HepG2 (cell line): ENCODE data around the gene TTC23. TPM values are rescaled to one million over a fixed set of nuclear protein-coding genes. Genes with fewer than 3 reads are reported as not detected.
A peak's percentile ranks its signal among the peaks of the same experiment; 100 is the strongest.

ENCODE experiments used
- ATAC-seq: fragments of 200-7000 bp; cut with Tn5 transposase; 3 replicates; pipeline ENCODE4 v1.9.1; 2020; ENCODE audit warnings: mild to moderate bottlenecking, moderate library complexity
- BruUV-seq: library from RNA; stranded (reverse); fragments of 400-500 nt; replicated peaks from 2 replicates; lab custom pipeline; 2021; lab: Mats Ljungman, UMichigan
- CTCF ChIA-PET: fragments of 300-600 bp; formaldehyde crosslinking; extraction: SDS; loops from one replicate; lab custom pipeline; 2021; ENCODE audit warnings: low total read pairs, inconsistent platforms, low intra/inter-chr PET ratio; lab: Yijun Ruan, JAX
- POLR2A ChIA-PET: fragments of 350-600 bp; sonication (Branson Sonifier 250); formaldehyde crosslinking; loops from one replicate; lab custom pipeline; 2020; ENCODE audit warnings: antibody characterized with exemption, inconsistent platforms; lab: Yijun Ruan, JAX
- DNase-seq: peaks from one replicate; pipeline ENCODE4 v3.0.0-alpha.2; 2015; ENCODE audit warnings: low spot score
- FAIRE-seq: peaks from 3 replicates; lab custom pipeline; 2011; peaks lifted over from hg19 to GRCh38; lab: Jason Lieb, UNC
- H2AFZ ChIP-seq: one replicate; pipeline ENCODE4 v1.6.1; 2011; ENCODE audit warnings: low read length, inconsistent platforms
- H3K27ac ChIP-seq: fragments of 300-600 bp; 3 replicates; pipeline ENCODE4 v1.8.0; 2011; ENCODE audit warnings: mixed run types, mild to moderate bottlenecking, mixed read lengths, low read length, inconsistent platforms; ENCODE audit not compliant: insufficient read depth; ENCODE audit errors: extremely low read length
- H3K27me3 ChIP-seq, 2 experiments: fragments of 200-600 bp in 1 of 2; 2 replicates in 1 of 2; 3 replicates in 1 of 2; pipeline versions ENCODE4 v1.6.0 to v1.8.0; 2011; ENCODE audit warnings: low read length in 2 of 2, mild to moderate bottlenecking in 2 of 2, moderate library complexity in 2 of 2, inconsistent platforms in 1 of 2; ENCODE audit not compliant: insufficient read depth in 2 of 2, control insufficient read depth in 1 of 2
- H3K36me3 ChIP-seq, 2 experiments: fragments of 200-600 bp in 1 of 2; replicated peaks in 1 of 2; 2 replicates in 1 of 2; 3 replicates in 1 of 2; pipeline versions ENCODE4 v1.5.1 to v1.8.0; 2011; ENCODE audit warnings: low read length in 2 of 2, inconsistent platforms in 1 of 2; ENCODE audit not compliant: insufficient read depth in 2 of 2, control insufficient read depth in 1 of 2
- H3K4me1 ChIP-seq: 2 replicates; pipeline ENCODE4 v1.5.1; 2012; ENCODE audit warnings: low read length, inconsistent platforms; ENCODE audit not compliant: insufficient read depth
- H3K4me2 ChIP-seq: 2 replicates; pipeline ENCODE4 v1.6.0; 2011; ENCODE audit warnings: low read depth, low read length, inconsistent platforms
- H3K4me3 ChIP-seq, 3 experiments: fragments of 200-600 bp in 1 of 3; sonication (generic), shearing (Covaris generic) in 1 of 3; replicated peaks in 1 of 3; 2 replicates each; pipeline ENCODE4 v1.5.1; 2011 to 2016; ENCODE audit warnings: low read length in 3 of 3, inconsistent platforms in 2 of 3, low read depth in 2 of 3, mild to moderate bottlenecking in 2 of 3, control low read depth in 1 of 3, mixed read lengths in 1 of 3; ENCODE audit not compliant: insufficient read depth in 1 of 3
- H3K79me2 ChIP-seq: one replicate; pipeline ENCODE4 v1.6.1; 2011; ENCODE audit warnings: low read length, inconsistent platforms; ENCODE audit not compliant: insufficient read depth
- H3K9ac ChIP-seq: 2 replicates; pipeline ENCODE4 v1.6.0; 2011; ENCODE audit warnings: mild to moderate bottlenecking, low read depth, low read length, inconsistent platforms; ENCODE audit not compliant: insufficient read depth
- H3K9me3 ChIP-seq: 2 replicates; pipeline ENCODE4 v1.5.1; 2012; ENCODE audit warnings: mild to moderate bottlenecking, low read length
- H4K20me1 ChIP-seq: 2 replicates; pipeline ENCODE4 v1.6.0; 2011; ENCODE audit warnings: inconsistent platforms, mild to moderate bottlenecking, low read length, moderate library complexity; ENCODE audit not compliant: insufficient read depth
- KAT8 ChIP-seq: IDR thresholded peaks from 2 replicates; pipeline ENCODE4 v1.6.1; 2016; ENCODE audit warnings: missing genetic modification reagents, missing compliant biosample characterization
- MAFF ChIP-seq: IDR thresholded peaks from 2 replicates; pipeline ENCODE4 v1.6.1; 2011; ENCODE audit warnings: low read depth, low read length, improper control_type of control experiment
- MED13 ChIP-seq: sonication (generic); formaldehyde crosslinking; IDR thresholded peaks from 2 replicates; pipeline ENCODE4 v1.5.0; 2020; ENCODE audit warnings: missing genetic modification reagents
- PAX8 ChIP-seq: sonication (generic); formaldehyde crosslinking; IDR thresholded peaks from 2 replicates; pipeline ENCODE4 v1.8.0; 2022; ENCODE audit warnings: mild to moderate bottlenecking, missing genetic modification reagents, borderline replicate concordance
- RBAK ChIP-seq: sonication (generic); formaldehyde crosslinking; IDR thresholded peaks from 2 replicates; pipeline ENCODE4 v1.5.1; 2020; ENCODE audit warnings: mild to moderate bottlenecking, missing genetic modification reagents
- SPEN ChIP-seq: sonication (generic); formaldehyde crosslinking; IDR thresholded peaks from 2 replicates; pipeline ENCODE4 v1.5.1; 2020; ENCODE audit warnings: low read depth, mild to moderate bottlenecking, missing genetic modification reagents
- ZFP82 ChIP-seq: sonication (generic); formaldehyde crosslinking; IDR thresholded peaks from 2 replicates; pipeline ENCODE4 v1.5.1; 2020; ENCODE audit warnings: mild to moderate bottlenecking, missing genetic modification reagents, borderline replicate concordance
- ZMAT3 ChIP-seq: sonication (generic); formaldehyde crosslinking; conservative IDR thresholded peaks from 2 replicates; pipeline ENCODE4 v1.7.0; 2021; ENCODE audit warnings: missing genetic modification reagents
- ZNF841 ChIP-seq: sonication (generic); formaldehyde crosslinking; IDR thresholded peaks from 2 replicates; pipeline ENCODE4 v1.8.1; 2023; ENCODE audit warnings: missing genetic modification reagents, borderline replicate concordance
- WGBS: methylation state at CpG from one replicate; pipeline ENCODE4 v1.1.6; 2017; ENCODE audit warnings: low lambda C conversion rate; 5-methylcytosine and 5-hydroxymethylcytosine counted together
- in situ Hi-C: cut with HindIII; loops from 2 replicates; pipeline ENCODE4 v1.10.0; 2017; ENCODE audit warnings: low pct_unique_long_range_greater_than_20kb; ENCODE audit not compliant: extremely low pct_ligation_motif_present
- intact Hi-C: fragments of 100-400 bp; cut with micrococcal nuclease; formaldehyde crosslinking; loops from one replicate; pipeline ENCODE4 v1.10.0; 2022; ENCODE audit not compliant: unreplicated experiment
- polyA plus RNA-seq, 8 experiments: library from polyadenylated mRNA; depleted of rRNA in 3 of 8; stranded (reverse) in 7 of 8; unstranded in 1 of 8; fragments of >200 nt; fragmentation: Illumina TruSeq in 4 of 8; extraction: Trizol in 4 of 8; gene quantifications; 2 replicates each; pipeline versions ENCODE4 v1.2.1 to v1.2.3, GENCODE V29; 2011 to 2016; ENCODE audit warnings: low read depth in 4 of 8, missing spikeins in 1 of 8, mixed read lengths in 1 of 8; ENCODE audit not compliant: insufficient read depth in 1 of 8
- total RNA-seq, 5 experiments: library from RNA; depleted of rRNA; stranded (reverse); fragments of >200 nt; fragmentation: Illumina TruSeq; extraction: Trizol; gene quantifications; 2 replicates each; pipeline ENCODE4 v1.2.3, GENCODE V29; 2016; ENCODE audit warnings: low read depth in 1 of 5
- TF ChIP-seq, protein P1 (sequence below), 2 experiments: sonication (generic) in 1 of 2; formaldehyde crosslinking in 1 of 2; IDR thresholded peaks; 2 replicates each; pipeline versions ENCODE4 v1.4.0 to v1.6.1; 2016 to 2020; ENCODE audit warnings: borderline replicate concordance in 1 of 2, low read depth in 1 of 2, mild to moderate bottlenecking in 1 of 2, missing genetic modification reagents in 1 of 2
- TF ChIP-seq, protein P2 (sequence below): sonication (generic); formaldehyde crosslinking; IDR thresholded peaks from 2 replicates; pipeline ENCODE4 v1.8.0; 2022; ENCODE audit warnings: mild to moderate bottlenecking, missing genetic modification reagents, moderate library complexity
- TF ChIP-seq, protein P3 (sequence below): sonication (generic); formaldehyde crosslinking; IDR thresholded peaks from 2 replicates; pipeline ENCODE4 v1.5.0; 2020; ENCODE audit warnings: mild to moderate bottlenecking, missing genetic modification reagents

TTC23 gene
- total and polyA plus RNA-seq, 2 of the 13 experiments (the other 11 are each of a cell fraction or from before 2014, with no cell fraction given) = 1.6 to 11.7 TPM

DNA sequence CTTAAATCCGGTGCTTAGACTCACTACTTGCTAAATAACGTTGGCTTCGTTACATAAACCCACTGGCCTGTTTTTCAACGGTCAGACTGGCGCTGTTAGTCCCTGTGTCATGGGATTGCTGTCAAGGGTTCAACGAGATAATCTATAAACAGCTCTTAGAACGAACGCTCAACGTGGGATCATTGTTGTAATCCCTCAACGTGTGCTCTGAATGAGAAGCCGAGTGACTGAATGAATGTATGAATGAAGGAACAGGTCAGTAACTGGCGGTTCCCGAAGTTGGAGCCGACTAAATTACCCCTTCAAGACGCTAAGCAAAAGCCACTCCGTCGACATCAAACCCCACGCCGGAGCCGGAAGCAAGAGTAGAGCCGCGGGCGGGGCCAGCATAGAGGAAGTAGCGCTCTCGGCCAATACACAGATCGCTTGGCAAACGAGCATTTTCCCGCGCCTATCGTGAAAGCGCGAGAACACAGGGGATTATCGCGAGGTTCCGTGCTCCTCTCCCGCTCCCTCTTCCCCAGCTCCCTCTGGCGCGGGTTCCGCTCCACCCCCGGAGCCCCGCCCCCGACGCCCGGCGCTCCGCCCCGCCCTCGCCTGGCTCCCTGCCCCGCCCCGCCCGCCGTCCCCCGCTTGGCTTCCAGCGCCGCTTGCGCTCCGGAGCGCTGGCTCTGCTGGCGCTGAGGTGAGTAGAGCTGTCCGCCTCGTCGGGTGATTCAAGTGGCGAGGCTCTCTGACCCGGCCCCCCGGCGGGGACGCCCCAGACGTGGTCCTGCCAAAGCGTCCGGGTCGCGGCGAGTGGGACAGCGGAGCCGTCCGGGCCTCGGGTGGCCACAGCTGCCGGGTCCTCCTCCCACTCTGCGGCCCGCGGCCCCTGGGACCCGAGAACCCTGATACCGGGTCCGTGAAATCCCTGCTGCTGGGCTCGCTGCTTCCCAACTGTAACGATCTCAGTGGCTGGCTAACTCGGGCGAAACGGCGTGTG lies 1.8 kb upstream of the TTC23 start, which contains the start of gene LRRC28 (continued):
- 0 out of 2 replicates have a peak, but pooled peaks have one; percentile 27 for TF ChIP-seq PAX8 (CRISPR knock-in tag)
- TF ChIP-seq, protein P1, sequence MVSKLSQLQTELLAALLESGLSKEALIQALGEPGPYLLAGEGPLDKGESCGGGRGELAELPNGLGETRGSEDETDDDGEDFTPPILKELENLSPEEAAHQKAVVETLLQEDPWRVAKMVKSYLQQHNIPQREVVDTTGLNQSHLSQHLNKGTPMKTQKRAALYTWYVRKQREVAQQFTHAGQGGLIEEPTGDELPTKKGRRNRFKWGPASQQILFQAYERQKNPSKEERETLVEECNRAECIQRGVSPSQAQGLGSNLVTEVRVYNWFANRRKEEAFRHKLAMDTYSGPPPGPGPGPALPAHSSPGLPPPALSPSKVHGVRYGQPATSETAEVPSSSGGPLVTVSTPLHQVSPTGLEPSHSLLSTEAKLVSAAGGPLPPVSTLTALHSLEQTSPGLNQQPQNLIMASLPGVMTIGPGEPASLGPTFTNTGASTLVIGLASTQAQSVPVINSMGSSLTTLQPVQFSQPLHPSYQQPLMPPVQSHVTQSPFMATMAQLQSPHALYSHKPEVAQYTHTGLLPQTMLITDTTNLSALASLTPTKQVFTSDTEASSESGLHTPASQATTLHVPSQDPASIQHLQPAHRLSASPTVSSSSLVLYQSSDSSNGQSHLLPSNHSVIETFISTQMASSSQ (IDR thresholded peaks at IDR 0.05; ENCODE audit: low read depth) = no peak
- TF ChIP-seq, protein P1 (CRISPR knock-in tag; IDR thresholded peaks at IDR 0.05; ENCODE audit: borderline replicate concordance) = peak; percentile 40; the same call in 1 of the 2 replicates
- TF ChIP-seq SPEN (CRISPR knock-in tag) = peak; percentile 73; the same call in 1 of the 2 replicates

DNA sequence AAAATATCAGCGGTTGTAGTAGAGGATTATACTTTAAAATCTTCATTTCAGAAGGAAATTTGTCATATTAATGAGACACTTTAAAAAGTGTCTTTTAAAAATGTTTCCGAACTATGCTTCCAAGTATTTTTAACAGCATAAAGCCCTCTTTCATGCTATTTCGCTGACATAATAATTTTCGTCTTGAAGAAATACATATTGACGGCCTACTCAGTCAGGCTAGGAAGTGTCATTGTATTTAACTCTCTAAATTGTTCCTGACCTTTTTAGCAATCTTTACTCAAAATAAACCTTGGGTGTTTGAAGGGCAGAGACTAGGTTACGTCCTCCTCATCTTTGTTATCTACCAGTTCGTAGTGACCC lies 1.1 kb upstream of the TTC23 start:
- H2AFZ ChIP-seq = peak overlapping the region; percentile 86
- TF ChIP-seq KAT8 (CRISPR knock-in tag) = no peak
- peak; percentile 54; the same call in 1 of the 2 replicates for TF ChIP-seq MAFF
- TF ChIP-seq ZFP82 (CRISPR knock-in tag) = 0 out of 2 replicates have a peak, but pooled peaks have one; percentile 24
- 0 out of 2 replicates have a peak, but pooled peaks have one; percentile 25 for TF ChIP-seq ZNF841 (CRISPR knock-in tag)
- TF ChIP-seq, protein P2, sequence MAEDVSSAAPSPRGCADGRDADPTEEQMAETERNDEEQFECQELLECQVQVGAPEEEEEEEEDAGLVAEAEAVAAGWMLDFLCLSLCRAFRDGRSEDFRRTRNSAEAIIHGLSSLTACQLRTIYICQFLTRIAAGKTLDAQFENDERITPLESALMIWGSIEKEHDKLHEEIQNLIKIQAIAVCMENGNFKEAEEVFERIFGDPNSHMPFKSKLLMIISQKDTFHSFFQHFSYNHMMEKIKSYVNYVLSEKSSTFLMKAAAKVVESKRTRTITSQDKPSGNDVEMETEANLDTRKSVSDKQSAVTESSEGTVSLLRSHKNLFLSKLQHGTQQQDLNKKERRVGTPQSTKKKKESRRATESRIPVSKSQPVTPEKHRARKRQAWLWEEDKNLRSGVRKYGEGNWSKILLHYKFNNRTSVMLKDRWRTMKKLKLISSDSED (CRISPR knock-in tag) = no peak
- TF ChIP-seq, protein P3, sequence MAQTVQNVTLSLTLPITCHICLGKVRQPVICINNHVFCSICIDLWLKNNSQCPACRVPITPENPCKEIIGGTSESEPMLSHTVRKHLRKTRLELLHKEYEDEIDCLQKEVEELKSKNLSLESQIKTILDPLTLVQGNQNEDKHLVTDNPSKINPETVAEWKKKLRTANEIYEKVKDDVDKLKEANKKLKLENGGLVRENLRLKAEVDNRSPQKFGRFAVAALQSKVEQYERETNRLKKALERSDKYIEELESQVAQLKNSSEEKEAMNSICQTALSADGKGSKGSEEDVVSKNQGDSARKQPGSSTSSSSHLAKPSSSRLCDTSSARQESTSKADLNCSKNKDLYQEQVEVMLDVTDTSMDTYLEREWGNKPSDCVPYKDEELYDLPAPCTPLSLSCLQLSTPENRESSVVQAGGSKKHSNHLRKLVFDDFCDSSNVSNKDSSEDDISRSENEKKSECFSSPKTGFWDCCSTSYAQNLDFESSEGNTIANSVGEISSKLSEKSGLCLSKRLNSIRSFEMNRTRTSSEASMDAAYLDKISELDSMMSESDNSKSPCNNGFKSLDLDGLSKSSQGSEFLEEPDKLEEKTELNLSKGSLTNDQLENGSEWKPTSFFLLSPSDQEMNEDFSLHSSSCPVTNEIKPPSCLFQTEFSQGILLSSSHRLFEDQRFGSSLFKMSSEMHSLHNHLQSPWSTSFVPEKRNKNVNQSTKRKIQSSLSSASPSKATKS (CRISPR knock-in tag) = 0 out of 2 replicates have a peak, but pooled peaks have one; percentile 6
- TF ChIP-seq RBAK (CRISPR knock-in tag) = no peak
- TF ChIP-seq ZMAT3 (CRISPR knock-in tag) = no peak
- 0 out of 2 replicates have a peak, but pooled peaks have one; percentile 13 for TF ChIP-seq MED13

More for the DNA sequence above, 1.1 kb upstream of the TTC23 start:
- ATAC-seq (no peak), FAIRE-seq (no peak), DNase-seq (no peak)
- Histone ChIP-seq H3K9me3 (no peaks in the 10 kb centered on the region), H3K4me2 (peak overlapping the region; percentile 97), H3K27ac (peak overlapping the region; percentile 98), H3K4me3 (peak overlapping the region; percentile 72 to 97 (median 78)), H3K4me1 (peaks cover 45% of the 10 kb centered on the region), H3K27me3 (no peaks in the 10 kb centered on the region; a peak in 1 of 5 replicates), H3K9ac (peak overlapping the region; percentile 92), H4K20me1 (no peaks in the 10 kb centered on the region), H3K36me3 (no peaks in the 10 kb centered on the region), H3K79me2 (peaks cover 28% of the 10 kb centered on the region)
- in situ Hi-C loops = loop anchor here (25.0 kb wide), 2 partner anchors 887 to 1087 kb away; partner anchors contain the start of gene ADAMTS17
- intact Hi-C loops = no loop called here
- CTCF ChIA-PET = no interaction called here
- POLR2A ChIA-PET = interaction anchor here (1.1 to 2.6 kb wide), 5 partner anchors 9 to 483 kb away, joined by 3 to 18 read pairs (median 7); partner anchors contain the start of gene LYSMD4
- WGBS = 1% methylated on average over 7 of the region's 7 CpGs
- no TSS peak for BruUV-seq
